Stimulated activated CD8-positive, alpha-beta memory T cell treated with anti-CD3 and anti-CD28 coated beads, Interleukin-15, amount 100 ng/mL, for 1 hour (primary cell): ENCODE results near the gene POU2F3.

ENCODE experiments used
- DNase-seq: peaks from one replicate; pipeline ENCODE4 v3.0.0-alpha.2; 2020; ENCODE audit warnings: low read depth

POU2F3 gene

DNA sequence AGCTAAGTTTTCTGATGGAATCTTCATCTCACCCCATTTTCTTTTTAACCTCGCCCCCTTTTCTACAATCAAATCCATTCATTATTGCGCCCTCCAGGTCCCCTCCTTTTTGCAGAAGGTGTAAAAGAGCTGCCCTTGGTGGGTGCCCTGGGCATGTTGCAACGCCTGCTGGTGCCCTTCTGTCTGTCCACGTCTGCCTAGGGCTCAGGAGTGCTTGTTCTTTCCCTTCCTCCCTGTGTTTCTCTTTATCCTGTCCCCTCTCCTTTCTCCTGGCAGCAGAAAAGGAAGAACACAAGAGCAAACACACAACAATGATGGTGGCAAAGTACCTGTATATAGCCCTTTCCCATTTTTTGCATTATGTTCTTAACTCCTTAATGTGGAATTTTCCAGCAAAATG lies 79.0 kb downstream of the POU2F3 start:
- no peak for DNase-seq

DNA sequence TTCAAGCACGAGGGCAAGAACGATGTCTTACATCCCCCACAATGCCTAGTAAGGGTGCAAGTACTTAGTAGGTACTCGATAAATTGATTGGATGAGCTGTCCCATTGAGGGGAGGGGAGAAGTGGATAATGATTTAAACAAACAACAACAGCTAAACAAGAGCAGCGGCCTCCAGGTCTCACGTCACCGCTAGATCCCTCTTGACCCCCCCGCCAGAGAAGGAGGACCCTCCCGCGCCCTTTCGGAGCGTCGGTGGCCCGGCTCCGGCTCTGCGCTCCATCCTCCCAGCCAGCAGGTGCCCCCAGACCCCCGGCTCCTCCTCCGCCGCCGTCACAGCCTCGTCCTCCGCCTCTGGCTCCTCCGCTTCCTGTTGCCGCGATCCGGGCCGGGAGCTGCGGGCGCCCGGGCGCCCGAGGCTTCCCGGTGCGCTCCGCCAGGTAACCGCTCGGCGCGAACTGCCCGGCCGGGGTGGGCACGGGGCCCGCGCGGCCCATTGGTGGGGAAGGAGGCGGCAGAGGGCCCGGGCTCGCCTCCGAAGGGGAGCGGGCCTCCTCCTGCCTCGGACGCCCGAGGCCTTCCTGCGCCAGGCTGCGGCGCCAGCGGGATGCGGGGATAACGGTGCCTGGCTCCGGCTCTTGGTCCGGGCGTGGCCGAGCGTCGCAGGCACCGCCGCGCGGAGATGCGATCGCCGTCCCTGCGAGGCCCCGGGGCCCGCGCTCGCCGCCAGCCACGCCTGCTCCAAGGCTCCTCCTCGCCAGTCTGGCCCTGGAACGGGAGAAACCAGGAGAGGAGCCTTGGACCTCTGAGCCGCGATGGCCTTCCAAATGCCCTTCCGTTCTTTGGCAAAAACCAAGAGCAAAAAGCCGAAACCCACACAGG lies 85.2 kb downstream of the POU2F3 start, which contains the start of gene TLCD5:
TSS of gene TLCD5 (plus strand) at position 368 of the 879 bp plus-strand sequence. CDS start 2,143 bp downstream, outside the sequence.
- no peak for DNase-seq

DNA sequence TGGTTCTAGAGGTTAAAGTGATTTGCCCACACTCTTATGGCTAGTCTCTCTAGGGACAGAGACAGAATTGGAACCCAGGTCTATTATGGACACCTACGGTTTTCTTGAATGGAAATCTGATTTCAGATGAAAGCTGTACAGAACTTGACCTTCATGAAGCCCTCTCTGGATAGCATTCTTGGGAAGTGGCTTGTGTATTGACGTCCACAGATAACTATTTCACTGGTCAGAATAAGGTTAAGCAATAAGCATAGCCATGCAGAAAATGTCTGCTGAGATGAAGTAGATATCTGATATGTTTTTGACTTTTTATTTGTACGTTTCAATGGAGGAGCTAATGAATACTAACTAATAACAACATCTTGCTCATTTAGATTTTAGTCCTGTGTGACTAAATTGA lies 86.3 kb downstream of the POU2F3 start:
- no peak for DNase-seq

DNA sequence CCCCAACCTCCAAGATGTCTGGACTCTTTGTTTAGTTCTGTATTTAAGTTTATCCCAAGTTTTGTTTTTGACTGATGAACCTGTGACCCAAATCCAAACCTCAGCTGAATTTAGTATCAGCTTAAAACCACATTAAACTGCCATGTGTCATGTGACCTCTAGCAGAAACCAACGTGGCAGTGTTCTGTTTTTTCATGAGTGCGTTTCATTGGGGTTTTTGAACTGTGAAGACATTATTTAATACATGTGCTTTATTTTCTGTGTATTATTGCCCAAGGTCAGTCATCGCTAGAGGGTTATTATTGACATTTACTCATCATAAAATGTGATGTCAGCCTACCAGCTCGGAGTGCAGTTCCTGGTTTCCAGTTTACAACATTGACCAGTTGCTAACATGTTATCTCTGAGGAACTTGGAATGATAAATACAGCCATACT lies 86.9 kb downstream of the POU2F3 start:
- no peak for DNase-seq

DNA sequence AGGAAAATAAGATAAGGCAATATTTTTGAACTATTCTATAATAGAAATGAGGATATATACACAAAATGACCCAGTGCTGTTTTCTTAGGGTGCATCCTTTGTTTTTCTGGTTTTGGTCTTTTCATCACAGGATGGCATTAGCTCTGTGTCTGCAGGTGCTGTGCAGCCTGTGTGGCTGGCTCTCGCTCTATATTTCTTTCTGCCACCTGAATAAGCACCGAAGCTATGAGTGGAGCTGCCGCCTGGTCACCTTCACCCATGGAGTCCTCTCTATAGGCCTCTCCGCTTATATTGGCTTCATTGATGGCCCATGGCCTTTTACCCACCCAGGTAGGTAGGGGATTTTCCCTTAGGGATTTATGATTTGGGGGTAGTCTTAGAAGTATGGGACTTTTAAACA lies 87.4 kb downstream of the POU2F3 start:
- DNase-seq: no peak

DNA sequence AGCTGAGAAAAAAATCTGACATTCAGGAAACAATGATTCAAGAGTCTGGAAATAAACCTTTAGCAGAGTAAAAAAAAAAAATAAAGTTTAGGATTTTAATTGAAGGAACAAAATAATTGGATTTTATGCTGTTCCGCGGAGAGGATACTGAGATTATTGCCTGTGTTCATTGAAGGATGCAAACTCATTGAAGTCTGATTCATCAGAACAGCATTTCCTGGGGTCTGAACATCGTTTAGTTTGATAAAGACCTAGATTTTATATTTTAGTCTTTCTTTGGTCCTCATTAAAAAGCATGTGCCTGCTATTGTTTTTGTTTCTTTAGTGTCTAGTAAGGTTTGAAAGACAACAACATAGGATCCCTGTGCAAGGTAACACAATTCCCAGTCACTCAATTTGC lies 89.6 kb downstream of the POU2F3 start:
- no peak for DNase-seq

DNA sequence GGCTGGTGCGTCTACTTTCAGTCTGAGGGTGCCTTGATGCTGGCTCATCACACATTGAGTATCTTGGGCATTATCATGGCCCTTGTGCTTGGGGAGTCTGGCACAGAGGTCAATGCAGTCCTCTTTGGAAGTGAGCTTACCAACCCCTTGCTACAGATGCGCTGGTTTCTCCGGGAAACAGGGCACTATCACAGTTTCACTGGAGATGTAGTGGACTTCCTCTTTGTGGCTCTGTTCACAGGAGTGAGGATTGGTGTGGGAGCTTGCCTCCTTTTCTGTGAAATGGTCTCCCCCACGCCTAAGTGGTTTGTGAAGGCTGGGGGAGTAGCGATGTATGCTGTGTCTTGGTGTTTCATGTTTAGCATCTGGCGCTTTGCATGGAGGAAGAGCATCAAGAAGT lies 90.1 kb downstream of the POU2F3 start:
- DNase-seq: no peak

DNA sequence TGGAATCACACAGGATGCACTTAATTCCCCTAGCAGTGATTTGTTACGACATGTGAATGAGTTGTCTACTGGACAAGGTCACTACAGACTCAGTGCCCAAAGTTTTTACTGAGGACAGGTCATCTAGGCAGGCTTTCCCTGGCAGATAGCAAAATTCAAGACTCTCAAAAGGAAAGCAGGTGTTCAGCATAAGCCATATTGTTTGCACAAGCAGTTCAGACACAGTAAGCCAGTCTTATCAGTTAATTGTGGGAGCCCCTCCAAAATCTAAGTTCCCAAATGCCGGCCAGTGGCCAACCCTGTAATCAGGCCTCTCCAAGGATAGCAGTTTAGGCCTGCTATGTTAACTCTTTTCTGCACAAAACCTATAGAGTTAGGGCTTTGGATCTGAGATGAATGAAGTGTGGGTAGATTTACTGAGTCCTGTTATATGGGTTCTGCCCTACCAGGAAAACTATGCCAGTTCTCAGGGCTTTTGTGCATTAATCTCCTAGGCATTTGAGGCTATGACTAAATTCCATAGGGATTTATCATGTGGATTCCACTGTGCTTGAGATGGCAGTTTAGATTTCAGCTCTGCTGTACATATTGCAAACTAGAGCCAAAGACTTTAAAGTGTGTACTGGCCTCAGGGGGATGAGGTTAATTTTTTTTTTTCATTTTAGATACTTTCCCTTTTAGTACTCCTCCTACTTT lies 91.5 kb downstream of the POU2F3 start:
- DNase-seq: no peak

DNA sequence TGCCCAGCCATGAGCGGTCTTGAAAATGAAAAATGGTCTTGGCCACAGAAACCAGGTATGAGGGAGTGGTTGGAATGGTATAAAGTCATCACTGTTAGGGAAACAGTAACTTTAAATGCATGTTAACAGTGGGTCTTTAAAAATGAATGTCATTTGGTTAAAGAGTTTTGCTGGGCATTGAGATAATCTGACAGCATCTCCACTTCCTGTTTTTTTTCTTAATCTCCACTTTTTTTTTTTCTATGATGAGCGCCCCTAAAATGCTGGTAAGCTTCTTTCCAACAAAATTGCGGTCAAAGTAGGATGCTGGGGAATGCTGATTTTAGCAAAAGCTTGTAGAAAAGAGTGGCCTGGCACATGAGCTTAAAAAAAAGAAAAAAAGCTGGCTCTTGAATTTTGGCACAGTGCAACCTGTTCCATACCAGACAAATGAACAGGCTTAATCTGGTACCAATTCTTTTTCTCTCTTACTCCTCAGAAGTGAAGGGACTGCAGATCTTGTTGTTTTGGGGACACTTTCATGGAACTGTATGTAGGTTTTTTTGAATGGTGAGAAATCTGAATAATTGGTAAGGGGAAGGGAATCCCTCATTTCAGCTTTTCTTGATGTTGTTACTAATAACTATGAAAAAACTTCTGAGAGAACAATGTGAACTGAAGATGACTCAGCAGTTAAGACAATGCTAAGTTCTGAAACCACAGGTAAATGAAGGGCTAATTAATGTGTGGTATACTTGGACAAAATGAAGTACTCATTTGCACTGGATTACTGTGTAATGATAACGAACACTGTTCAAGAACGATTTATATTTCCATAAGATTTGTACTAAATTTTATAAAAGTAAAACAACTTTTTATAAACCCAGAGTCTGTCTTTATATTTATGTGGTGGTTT lies 93.1 kb downstream of the POU2F3 start:
- DNase-seq: no peak

DNA sequence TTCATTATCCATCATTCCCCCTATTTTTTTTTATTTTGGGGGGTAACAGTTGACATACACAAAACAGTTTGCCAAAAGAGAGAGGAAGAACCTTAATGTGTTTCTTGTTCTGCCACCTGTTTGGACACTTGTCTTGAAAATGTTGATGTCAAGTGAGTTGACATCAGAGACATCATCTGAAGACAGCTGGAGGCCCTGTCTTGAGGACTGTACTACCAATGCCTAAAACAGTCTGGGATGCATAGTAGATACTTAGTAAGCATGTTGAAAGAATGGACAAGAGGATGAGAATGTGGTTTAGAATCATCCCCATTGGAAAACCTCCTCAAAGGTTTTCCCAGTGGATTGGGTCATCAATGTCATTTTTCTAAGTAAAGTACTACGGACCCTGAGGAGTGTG lies 93.9 kb downstream of the POU2F3 start:
- DNase-seq: no peak

DNA sequence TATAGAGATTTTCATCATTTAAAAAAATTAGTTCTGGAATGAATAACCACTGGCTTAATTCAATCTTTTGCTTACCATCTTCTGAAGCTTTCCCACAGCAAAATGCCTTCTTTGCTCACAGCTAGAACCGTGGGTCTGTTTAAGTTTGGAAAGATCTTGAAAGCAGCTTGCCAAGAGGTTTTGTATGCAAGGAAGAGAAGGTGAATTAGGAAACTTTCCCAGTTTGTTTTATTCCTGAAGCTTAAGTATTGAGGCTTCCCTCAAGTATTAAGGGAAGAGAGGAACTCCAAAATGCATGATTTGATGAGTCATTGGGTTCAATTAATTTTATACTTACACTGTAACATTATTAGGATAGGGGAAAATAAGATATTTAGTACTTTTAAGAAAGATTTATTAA lies 94.4 kb downstream of the POU2F3 start:
- no peak for DNase-seq

DNA sequence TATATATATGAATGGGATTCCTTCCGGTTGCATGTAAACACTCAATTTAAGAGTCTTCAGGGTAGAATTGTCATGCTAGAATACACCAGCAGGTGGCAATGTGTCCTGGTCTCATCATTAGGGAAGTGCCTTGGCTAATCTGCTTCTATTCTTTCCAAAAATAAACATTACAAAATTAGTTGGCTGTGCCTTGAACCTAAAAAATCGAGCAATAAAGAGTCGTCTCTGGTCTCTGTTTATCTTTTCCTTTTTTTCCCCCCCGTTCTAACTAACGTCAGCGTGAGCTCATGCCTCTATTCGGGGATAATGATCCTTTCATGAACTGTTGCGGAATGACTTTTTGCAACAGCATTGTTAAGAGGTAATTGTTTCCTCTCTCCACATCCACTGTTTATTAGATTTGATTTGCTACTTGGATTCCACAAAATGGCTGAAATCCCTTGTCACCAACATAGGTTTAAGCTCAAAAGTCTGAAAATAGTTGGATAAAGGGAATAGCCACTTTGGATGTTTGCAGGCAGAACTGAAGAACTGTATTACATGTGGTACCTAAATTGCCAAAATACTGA lies 95.0 kb downstream of the POU2F3 start:
- DNase-seq: peak; percentile 39

DNA sequence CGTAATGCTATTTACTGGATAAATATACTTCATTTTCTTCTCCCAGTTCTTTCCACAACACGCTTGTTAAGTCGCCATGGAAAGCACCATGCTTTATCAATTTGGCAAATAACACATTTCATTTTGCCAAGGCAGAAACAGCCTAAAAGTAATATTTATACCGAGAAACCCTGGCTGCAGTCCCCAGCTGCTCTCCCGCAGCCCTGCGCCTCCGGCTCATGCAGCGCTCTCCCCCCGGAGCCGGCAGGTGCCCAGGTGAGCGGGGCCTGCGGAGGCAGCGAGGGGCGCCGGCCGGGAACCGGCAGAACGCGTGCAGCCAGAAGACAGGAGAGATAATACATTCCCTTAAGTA lies 95.6 kb downstream of the POU2F3 start:
- no peak for DNase-seq

DNA sequence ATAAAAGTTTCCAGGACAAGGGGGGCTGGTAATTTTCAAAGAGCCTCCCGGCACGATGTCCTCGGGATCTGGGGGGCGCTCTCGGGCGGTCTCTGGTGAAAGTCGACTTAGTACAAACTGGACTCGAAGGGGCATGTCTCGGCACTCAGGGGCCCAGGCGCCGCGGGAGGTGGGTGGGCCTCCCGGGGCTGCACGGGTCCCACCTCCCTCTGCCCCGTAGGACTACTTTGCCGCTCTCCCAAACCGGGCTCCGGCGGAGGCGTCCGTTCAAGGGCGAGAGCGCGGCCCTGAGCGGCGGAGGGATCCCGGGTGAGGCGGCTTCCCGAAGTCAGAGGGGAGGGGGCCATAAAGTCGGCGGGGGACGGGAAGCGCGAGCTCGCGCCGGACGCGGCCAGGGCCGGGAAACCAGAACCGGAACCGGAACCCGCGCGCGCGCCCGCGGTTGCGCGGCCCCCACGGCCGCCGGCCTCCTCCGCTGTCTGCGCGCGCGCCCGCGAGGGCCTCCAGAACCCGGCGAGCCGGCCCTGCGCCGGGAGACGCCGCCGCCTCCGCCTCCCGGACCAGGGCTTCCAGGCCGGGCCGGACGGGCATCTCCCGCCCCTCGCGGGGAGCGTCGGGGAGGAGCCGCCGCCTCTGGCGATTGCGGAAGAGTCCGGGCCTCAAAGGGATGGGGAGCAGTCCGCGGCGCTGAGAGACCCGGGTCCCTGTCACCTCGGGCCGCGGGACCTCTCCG lies 96.1 kb downstream of the POU2F3 start, which contains the start of gene ARHGEF12:
TSS of gene ARHGEF12 (plus strand) at position 506 of the 733 bp plus-strand sequence. CDS start 831 bp downstream, outside the sequence.
- DNase-seq: peak; percentile 47

DNA sequence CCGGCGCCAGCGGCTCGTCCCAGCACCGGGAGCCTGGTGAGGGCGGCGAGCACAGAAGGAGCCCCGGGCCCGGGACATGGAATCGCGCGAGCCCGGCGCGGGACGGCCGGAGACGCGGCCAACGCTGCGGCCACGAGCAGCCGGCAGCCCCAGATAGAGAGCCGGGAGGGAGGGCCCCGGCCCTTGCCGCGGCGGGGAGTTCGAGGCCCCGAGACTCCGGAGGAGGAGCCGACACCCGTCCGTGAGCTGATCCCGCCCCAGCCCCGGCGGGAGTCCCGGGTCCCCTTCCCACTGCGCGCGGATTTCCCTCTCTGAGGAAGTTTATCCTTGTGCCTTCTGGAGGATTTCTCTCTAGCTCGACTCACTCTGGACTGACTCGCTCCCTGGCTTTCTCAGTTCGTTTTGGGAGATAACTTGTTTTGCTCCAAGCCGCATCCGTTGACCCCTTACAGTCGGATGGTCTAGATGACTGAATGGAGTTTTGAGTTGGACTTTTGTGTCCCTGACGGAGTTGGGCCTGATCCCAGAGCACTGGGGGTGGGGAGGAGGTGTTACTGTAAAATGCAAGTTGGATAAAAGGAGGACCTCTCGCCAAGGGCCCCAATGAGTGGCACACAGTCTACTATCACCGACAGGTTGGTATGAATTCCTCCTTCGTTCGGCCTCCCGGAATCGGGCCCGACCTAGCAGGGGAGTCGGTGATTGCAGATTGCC lies 96.9 kb downstream of the POU2F3 start:
- no peak for DNase-seq

DNA sequence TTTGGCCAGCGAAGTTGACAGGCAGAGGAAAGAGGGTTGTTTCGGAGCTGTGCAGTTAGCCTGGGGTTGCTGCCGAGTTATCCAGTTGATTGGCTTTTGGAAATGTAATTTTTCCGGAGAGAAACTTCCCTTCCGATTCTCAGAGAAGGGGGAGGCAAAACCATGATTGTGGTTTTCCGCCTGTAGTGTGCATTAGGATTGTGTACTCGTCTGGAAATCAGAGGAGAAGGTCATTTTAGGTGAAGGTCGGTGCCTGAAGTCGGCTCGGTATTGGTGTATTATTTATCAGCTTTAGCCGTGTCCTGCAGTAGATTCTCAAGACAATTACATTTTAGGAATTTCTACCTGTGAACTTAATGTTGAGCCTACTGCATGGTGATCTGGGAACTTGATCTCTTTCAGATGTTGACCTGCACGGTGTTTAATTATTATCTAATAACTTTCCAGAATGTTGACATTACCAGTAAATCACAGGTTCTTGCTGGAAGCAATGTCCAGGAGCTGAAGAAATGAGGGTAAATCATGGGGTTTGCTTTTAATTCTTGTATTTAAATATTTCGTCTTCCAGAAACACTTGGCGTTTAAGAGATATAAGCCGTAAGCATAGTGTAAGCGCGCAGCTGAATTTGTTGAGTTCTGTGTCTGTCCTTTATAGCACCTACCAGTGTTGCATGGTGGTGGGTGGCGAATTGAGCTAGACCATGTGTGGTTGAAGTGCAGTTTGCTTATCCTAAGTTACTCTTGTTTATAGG lies 97.6 kb downstream of the POU2F3 start:
- no peak for DNase-seq

DNA sequence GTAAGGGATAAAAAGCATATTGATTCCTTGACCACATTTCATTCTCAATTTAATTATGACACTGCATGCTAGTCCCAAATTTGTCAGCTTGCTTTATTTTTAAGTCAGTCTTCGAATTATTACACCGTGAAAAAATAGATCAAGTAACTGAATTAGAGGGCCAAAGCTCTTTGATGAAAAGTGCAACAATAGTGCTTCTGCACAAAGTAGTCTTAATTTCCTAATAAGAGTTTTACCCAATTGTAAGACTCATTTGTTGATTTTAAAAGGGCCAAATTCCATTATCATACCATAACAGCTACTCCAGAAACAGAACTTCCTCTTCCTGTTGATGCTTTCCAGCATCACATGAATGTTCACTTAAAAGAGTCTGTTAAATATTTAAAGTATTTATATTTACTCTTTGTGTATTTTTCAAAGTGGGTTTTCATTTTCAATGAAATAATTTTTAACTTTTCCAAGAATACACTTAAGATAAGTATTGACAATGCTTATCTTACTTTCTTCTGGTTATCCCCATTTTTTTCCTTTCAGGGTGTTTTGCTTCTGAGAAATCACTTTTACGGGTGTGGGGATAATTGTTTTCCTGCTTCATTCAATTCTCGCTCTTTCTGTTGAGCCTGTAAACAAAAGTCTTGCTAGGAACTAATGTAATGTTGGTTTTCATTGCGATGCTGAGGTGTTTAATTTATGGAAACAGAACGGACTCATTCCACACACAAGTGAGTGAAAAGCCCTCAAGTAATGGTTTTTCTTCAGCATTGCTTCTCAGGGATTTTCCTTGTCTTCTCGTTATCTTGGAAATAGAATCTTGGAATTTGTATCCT lies 98.4 kb downstream of the POU2F3 start:
- DNase-seq: no peak

DNA sequence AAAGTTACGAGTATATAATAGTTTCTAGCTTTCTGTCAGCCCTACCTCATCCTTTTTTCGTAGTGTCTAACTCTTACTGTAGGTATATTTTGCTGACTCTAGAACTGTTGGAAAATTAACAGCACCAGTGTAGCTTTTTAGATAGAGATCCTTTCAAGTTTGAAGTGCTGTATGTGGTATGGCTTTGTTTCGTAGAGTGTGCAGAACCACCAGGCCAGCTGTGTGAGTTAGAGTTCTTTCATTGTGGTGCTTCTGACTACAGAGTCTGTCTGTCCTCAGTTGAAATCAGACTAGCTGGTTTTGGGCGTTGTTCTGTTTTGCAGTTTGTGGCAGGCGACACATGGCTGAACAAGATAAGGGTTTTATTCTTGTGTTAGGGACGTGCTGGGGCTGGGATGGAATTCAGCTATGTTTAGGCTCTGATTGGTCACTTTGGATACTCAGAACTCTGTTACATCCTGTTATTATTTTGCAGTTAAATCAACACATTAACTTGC lies 99.5 kb downstream of the POU2F3 start:
- DNase-seq: no peak

DNA sequence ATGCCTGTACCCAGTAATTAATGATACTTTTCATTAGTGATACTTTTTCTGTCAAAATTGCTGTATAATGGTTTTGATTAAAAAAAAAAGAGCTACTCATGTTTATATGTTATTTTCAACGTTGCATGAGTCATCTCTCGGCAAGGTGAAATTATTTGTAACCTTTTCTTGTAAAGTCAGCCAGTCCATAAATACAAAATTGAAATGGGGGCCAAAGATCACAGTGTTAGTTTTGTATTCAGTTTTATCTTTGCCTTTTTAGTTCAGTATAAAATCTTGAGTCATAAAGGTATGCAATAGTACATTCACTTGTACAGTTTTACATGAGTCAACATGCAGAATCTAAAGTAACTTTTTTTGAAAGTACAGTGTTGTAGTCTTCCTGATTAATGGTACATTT lies 100.6 kb downstream of the POU2F3 start:
- DNase-seq: no peak
